Esophagus squamous epithelium (tissue), 5 donors: ENCODE measurements around the gene ATP8B4. TPM values are rescaled to one million over a fixed set of nuclear protein-coding genes. Genes with fewer than 3 reads are reported as not detected.

Source experiments
- DNase-seq: peaks from one replicate; lab custom pipeline; 2025; lab: John Stamatoyannopoulos, UW
- H3K27ac ChIP-seq, 4 donors: fragments of 200-600 bp; sonication (generic); one replicate each; pipeline ENCODE4 v1.5.1; 2016 to 2019; ENCODE audit warnings: mild to moderate bottlenecking in 1 of 4
- H3K27me3 ChIP-seq, 4 donors: fragments of 200-600 bp; sonication (generic); 1 replicate in 3 of 4; 2 replicates in 1 of 4; pipeline versions ENCODE4 v1.5.1 to v1.6.0; 2017 to 2021; ENCODE audit warnings: antibody characterized with exemption in 1 of 4
- H3K36me3 ChIP-seq, 3 donors: fragments of 200-600 bp; sonication (generic); one replicate each; pipeline ENCODE4 v1.5.1; 2016 to 2019
- H3K4me1 ChIP-seq, 3 donors: fragments of 200-600 bp; sonication (generic); one replicate each; pipeline ENCODE4 v1.5.1; 2017 to 2019
- H3K4me3 ChIP-seq, 4 donors: fragments of 200-600 bp; sonication (generic); 1 replicate in 3 of 4; 2 replicates in 1 of 4; pipeline ENCODE4 v1.5.1; 2016 to 2019; ENCODE audit warnings: mild to moderate bottlenecking in 2 of 4, moderate library complexity in 1 of 4
- H3K9me3 ChIP-seq, 3 donors: fragments of 200-600 bp; sonication (generic); one replicate each; pipeline ENCODE4 v1.5.1; 2016 to 2019
- POLR2A ChIP-seq, 4 donors: fragments of 450-650 bp; IDR thresholded peaks; one replicate each; pipeline ENCODE4 v1.6.1; 2017; ENCODE audit warnings: antibody characterized with exemption in 4 of 4, mild to moderate bottlenecking in 4 of 4, moderate library complexity in 3 of 4
- WGBS, 2 donors: methylation state at CpG; one replicate each; pipeline ENCODE4 v1.1.5; 2018; 5-methylcytosine and 5-hydroxymethylcytosine counted together
- intact Hi-C: fragments of 100-400 bp; cut with DNase I; formaldehyde crosslinking; loops from one replicate; pipeline ENCODE4 v1.15.0; 2022
- total RNA-seq, 4 donors: library from RNA; depleted of rRNA; stranded (reverse); fragments of >200 nt; gene quantifications; one replicate each; pipeline ENCODE4 v1.1.0, GENCODE V29; 2016
- TF ChIP-seq, protein P1 (sequence below), 6 experiments: fragments of 450-650 bp in 4 of 6; fragments of 200-600 bp in 2 of 6; sonication (generic) in 2 of 6; IDR thresholded peaks; one replicate each; pipeline ENCODE4 v1.5.1; 2016 to 2019; ENCODE audit warnings: antibody characterized with exemption in 6 of 6, mild to moderate bottlenecking in 4 of 6, moderate library complexity in 4 of 6
- donor health status: DM: yes; HTN: yes; CAD: no.

The ATP8B4 gene
- total RNA-seq, 4 donors from 2014 or later: 0.97 to 6.7 (median 2.9) TPM

DNA sequence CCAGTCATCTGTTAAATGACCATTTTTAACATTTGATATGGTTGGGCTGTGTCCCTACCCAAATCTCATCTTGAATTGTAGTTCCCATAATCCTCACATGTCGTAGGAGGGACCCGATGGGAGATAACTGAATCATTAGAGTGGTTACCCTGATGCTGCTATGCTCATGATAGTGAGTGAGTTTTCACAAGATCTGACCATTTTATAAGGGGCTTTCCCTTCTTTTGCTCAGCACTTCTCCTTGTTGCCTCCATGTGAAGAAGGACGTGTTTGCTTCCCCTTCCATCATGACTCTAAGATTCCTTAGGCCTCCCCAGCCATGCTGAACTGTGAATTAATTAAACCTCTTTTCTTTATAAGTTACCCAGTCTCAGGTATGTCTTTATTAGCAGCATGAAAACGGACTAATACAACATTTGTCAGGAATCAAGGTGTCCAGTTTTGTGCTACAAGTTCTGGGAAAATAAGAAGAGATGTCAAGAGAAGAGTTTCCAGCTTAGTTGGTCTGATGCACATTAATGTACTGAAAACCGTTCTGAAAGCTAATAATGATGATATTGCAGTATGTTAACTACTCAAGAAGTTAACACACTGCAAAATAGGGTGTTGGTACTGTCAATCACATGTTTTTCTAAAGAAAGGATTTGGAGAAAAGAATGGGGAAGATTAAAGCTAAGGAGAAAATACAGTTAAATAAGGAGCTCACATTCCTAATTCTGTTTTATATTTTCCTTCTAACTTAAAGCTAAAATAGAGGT is 67.9 kb downstream of the ATP8B4 start:
- H3K36me3 ChIP-seq: no peaks in the 10 kb centered on the region
- H3K27me3 ChIP-seq: no peaks in the 10 kb centered on the region
- no peak overlapping the region for H3K27ac ChIP-seq
- no peak overlapping the region for H3K4me3 ChIP-seq
- peaks cover 0 to 13% (median 0%) of the 10 kb centered on the region in 3 donors for H3K4me1 ChIP-seq
- no peak for TF ChIP-seq POLR2A (IDR thresholded peaks at IDR 0.05)
- TF ChIP-seq, protein P1, sequence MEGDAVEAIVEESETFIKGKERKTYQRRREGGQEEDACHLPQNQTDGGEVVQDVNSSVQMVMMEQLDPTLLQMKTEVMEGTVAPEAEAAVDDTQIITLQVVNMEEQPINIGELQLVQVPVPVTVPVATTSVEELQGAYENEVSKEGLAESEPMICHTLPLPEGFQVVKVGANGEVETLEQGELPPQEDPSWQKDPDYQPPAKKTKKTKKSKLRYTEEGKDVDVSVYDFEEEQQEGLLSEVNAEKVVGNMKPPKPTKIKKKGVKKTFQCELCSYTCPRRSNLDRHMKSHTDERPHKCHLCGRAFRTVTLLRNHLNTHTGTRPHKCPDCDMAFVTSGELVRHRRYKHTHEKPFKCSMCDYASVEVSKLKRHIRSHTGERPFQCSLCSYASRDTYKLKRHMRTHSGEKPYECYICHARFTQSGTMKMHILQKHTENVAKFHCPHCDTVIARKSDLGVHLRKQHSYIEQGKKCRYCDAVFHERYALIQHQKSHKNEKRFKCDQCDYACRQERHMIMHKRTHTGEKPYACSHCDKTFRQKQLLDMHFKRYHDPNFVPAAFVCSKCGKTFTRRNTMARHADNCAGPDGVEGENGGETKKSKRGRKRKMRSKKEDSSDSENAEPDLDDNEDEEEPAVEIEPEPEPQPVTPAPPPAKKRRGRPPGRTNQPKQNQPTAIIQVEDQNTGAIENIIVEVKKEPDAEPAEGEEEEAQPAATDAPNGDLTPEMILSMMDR (IDR thresholded peaks at IDR 0.05): no peak
- no peak for DNase-seq
- intact Hi-C loops: no loop called here
- no peaks in the 10 kb centered on the region for H3K9me3 ChIP-seq
- WGBS, 2 donors: 60 to 75% methylated on average over 5 of the region's 5 CpGs

DNA sequence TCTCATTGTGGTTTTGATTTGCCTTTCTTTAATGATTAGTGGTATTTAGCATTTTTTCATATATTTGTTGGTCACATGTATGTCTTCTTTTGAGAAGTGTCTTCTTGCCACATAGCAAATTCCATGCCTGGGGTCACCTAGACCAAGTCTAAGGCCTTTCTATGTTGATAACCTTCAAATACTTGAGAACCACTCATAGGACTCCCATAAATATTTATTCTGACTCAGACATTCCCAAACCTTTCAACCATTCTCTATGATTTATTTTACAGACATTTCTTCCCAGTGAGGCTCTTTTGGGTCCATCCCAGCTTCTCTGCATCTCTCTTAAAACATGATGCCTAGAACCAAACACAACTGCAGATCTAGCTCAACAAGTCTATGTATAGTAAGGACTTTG is 69.2 kb downstream of the ATP8B4 start:
- no peaks in the 10 kb centered on the region for H3K9me3 ChIP-seq
- TF ChIP-seq POLR2A (IDR thresholded peaks at IDR 0.05): no peak
- TF ChIP-seq, protein P1 (IDR thresholded peaks at IDR 0.05): no peak
- H3K4me1 ChIP-seq: peaks cover 0 to under 1% (median 0%) of the 10 kb centered on the region in 3 donors
- intact Hi-C loops: no loop called here
- no peak overlapping the region for H3K4me3 ChIP-seq
- DNase-seq: no peak
- H3K27ac ChIP-seq: no peak overlapping the region
- no peaks in the 10 kb centered on the region for H3K36me3 ChIP-seq
- H3K27me3 ChIP-seq: no peaks in the 10 kb centered on the region

DNA sequence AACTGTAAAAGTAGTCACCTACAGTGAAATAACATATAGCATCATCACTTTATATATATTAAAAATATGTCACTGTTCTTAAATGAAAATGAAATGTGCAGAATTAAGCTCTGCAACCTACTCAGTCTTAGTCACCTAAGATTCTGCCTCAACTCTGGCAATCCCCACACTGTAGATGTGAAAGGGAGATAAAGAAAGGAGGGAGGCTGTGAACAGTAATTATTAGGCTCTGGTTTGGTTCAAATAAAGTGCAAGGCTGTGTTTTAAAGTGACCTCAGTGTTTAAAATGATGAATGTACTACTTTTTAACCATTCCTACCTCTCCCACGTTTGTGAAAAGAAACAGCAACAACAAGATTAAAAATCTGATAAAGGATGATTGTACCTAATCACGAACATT is 72.2 kb downstream of the ATP8B4 start:
- no peak for DNase-seq
- Histone ChIP-seq H3K27me3 (no peaks in the 10 kb centered on the region), H3K9me3 (peaks cover 0 to 11% (median 10%) of the 10 kb centered on the region in 3 donors), H3K4me3 (no peak overlapping the region), H3K27ac (no peak overlapping the region), H3K36me3 (no peaks in the 10 kb centered on the region), H3K4me1 (no peaks in the 10 kb centered on the region)
- TF ChIP-seq, protein P1 (IDR thresholded peaks at IDR 0.05): no peak
- TF ChIP-seq POLR2A (IDR thresholded peaks at IDR 0.05): no peak
- intact Hi-C loops: no loop called here
- WGBS, 2 donors: 30 to 61% methylated on average over 2 of the region's 2 CpGs

DNA sequence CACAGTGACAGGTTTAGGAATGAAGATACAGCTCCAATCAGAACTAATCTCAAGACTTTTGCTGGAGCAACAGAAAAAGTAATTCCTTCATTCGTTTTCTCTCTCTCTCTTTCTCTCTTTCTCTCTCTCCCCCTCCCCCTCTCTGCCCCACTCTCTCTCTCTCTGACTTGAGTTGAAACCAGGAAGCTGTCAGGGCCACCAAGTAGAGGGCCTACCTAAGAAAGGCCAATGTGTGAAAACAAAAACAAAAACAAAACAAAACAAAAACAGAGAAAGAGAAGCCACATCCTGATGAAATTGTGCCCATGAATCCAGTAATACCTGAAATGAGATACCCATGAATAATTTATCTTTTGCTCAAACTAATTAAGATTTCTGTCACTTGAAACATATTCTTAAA is 72.9 kb downstream of the ATP8B4 start:
- intact Hi-C loops: no loop called here
- H3K27ac ChIP-seq: no peak overlapping the region
- no peaks in the 10 kb centered on the region for H3K4me1 ChIP-seq
- H3K4me3 ChIP-seq: no peak overlapping the region
- H3K36me3 ChIP-seq: no peaks in the 10 kb centered on the region
- TF ChIP-seq, protein P1 (IDR thresholded peaks at IDR 0.05): no peak
- no peak for TF ChIP-seq POLR2A (IDR thresholded peaks at IDR 0.05)
- H3K27me3 ChIP-seq: no peaks in the 10 kb centered on the region
- peaks cover 0 to 11% (median 10%) of the 10 kb centered on the region in 3 donors for H3K9me3 ChIP-seq
- WGBS, 2 donors: 56 to 58% methylated on average over 1 of the region's 1 CpG
- DNase-seq: no peak

DNA sequence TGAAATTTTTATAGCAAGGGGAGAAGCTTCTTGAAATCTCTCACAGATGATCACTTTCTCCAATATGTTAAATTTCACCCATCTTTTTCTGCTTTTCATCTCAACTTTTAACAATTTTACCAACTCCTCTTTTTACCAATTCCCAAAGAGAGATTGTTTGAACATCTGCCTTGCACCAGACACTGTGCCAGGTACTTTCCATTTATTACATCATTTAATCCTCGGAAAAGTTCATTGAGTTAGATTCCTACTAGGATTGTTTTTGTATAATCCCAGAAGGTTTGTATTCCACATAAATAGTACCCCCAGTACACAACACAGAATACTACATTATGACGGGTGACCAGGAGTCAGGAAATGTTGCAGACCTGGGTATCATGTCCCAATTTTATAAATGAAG is 74.1 kb downstream of the ATP8B4 start:
- whole genome bisulfite sequencing, 2 donors: 14 to 57% methylated on average over 2 of the region's 2 CpGs
- TF ChIP-seq, protein P1 (IDR thresholded peaks at IDR 0.05): no peak
- no peak for TF ChIP-seq POLR2A (IDR thresholded peaks at IDR 0.05)
- no peaks in the 10 kb centered on the region for H3K4me1 ChIP-seq

More for the DNA sequence above, 74.1 kb downstream of the ATP8B4 start:
- Histone ChIP-seq H3K27ac (no peak overlapping the region), H3K4me3 (no peak overlapping the region), H3K9me3 (peaks cover 0 to 11% (median 10%) of the 10 kb centered on the region in 3 donors), H3K36me3 (no peaks in the 10 kb centered on the region), H3K27me3 (no peaks in the 10 kb centered on the region)
- intact Hi-C loops: no loop called here
- DNase-seq: no peak
